ENCODE results near the gene TAP2. TPM values are rescaled to one million over a fixed set of nuclear protein-coding genes. Genes with fewer than 3 reads are reported as not detected.

TAP2 gene
- total and polyA plus RNA-seq, 10 of the 15 experiments (the other 5 are each of a cell fraction or from before 2014, with no cell fraction given) = 5.3 to 77.2 (median 35.3) TPM

DNA sequence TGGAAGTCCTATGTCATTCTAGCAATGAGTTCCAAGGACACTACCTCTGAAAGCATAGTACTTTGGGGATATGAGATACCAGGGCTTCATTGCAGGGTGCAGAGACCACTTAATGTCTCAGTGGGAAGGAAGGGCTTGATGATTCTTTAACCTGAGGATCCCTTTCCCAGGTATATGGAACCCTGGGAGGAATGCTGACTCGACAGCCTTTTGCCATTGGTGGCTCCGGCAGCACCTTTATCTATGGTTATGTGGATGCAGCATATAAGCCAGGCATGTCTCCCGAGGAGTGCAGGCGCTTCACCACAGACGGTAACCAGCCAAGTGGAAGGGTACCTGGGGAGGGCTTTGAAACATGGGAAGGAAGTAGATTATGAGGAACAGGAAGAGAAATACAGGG is 19.7 kb upstream of the TAP2 start:
- H3K4me1 ChIP-seq (ENCODE audit: control insufficient read depth, insufficient read depth, low read length) = peaks cover 22% of the 10 kb centered on the region
- ChIA-PET CTCF (interaction anchor here (0.8 to 8.0 kb wide), 10 partner anchors 10 to 445 kb away, joined by 3 to 299 read pairs (median 6); partner anchors contain the start of genes HLA-DMA, PSMB8 and TAP2), RAD21 (ENCODE audit: unreplicated experiment) (interaction anchor here (1.4 to 7.7 kb wide), 3 partner anchors 9 to 17 kb away, joined by 4 to 269 read pairs (median 95); partner anchors contain the start of genes PSMB8 and TAP2), POLR2A (interaction anchor here (1.4 to 8.1 kb wide), 3 partner anchors 10 to 17 kb away, joined by 5 to 357 read pairs (median 35); partner anchors contain the start of genes PSMB8 and TAP2), SMC1A (ENCODE audit: uncharacterized antibody, unreplicated experiment) (interaction anchor here (1.1 to 7.5 kb wide), 4 partner anchors 11 to 30 kb away, joined by 3 to 131 read pairs (median 70); partner anchors contain the start of gene TAP2)
- no TSS peak for BruUV-seq (replicated peaks)
- H3K9me3 ChIP-seq (replicated peaks; ENCODE audit: control insufficient read depth, insufficient read depth, low read length) = no peaks in the 10 kb centered on the region
- ATAC-seq (no peak), DNase-seq (ENCODE audit: low read depth, low spot score) (no peak), FAIRE-seq (no peak)
- peak overlapping the region; percentile 11 for H3K4me2 ChIP-seq (ENCODE audit: control insufficient read depth, insufficient read depth)
- peaks cover 4 to 12% of the 10 kb centered on the region in 2 experiments for H3K36me3 ChIP-seq (ENCODE audit: control insufficient read depth in 2 of 2, insufficient read depth in 2 of 2, low read length in 1 of 2)
- intact Hi-C loops (cut with micrococcal nuclease; ENCODE audit: unreplicated experiment) (loop anchor here (10.0 kb wide), 1 partner anchor 253 kb away; no protein-coding TSS in a partner anchor), in situ Hi-C loops (cut with MboI) (no loop called here)
- no peak overlapping the region for H3K9ac ChIP-seq (ENCODE audit: control insufficient read depth, insufficient read depth, low read length)
- no peaks in the 10 kb centered on the region for H4K20me1 ChIP-seq (ENCODE audit: control insufficient read depth, insufficient read depth)
- H3K27ac ChIP-seq (ENCODE audit: control insufficient read depth, insufficient read depth) = no peak overlapping the region
- no peak overlapping the region for H2AFZ ChIP-seq (ENCODE audit: control insufficient read depth, low read depth, low read length)
- 80% methylated on average over 5 of the region's 5 CpGs for WGBS (ENCODE audit: insufficient coverage, insufficient replicate concordance, low lambda C conversion rate, missing lambda C conversion rate)
- no peak overlapping the region for H3K4me3 ChIP-seq
- no peaks in the 10 kb centered on the region for H3K27me3 ChIP-seq (replicated peaks in 1 of 2; ENCODE audit: control insufficient read depth in 2 of 2, insufficient read depth in 2 of 2, low read length in 1 of 2)
- peaks cover 43% of the 10 kb centered on the region for H3K79me2 ChIP-seq (ENCODE audit: control insufficient read depth, insufficient read depth, low read length)
- no peak for TF ChIP-seq NFYB (IDR thresholded peaks at IDR 0.05; ENCODE audit: insufficient read depth, low read depth, low read length)
- TF ChIP-seq PAX5 (IDR thresholded peaks at IDR 0.05; ENCODE audit: borderline replicate concordance, low read depth, low read length) = no peak
- TF ChIP-seq HDGF (IDR thresholded peaks at IDR 0.05) = no peak
- TF ChIP-seq STAT1 (conservative IDR thresholded peaks at IDR 0.05) = no peak
- TF ChIP-seq IKZF1 (conservative IDR thresholded peaks at IDR 0.05) = no peak
- no peak for TF ChIP-seq KDM1A (IDR thresholded peaks at IDR 0.05; ENCODE audit: borderline replicate concordance)
- TF ChIP-seq SRF (IDR thresholded peaks at IDR 0.05; ENCODE audit: low read depth in 2 of 2, low read length in 2 of 2) = no peak
- no peak for TF ChIP-seq CHD1 (IDR thresholded peaks at IDR 0.05; ENCODE audit: low read depth, low read length)
- TF ChIP-seq ZNF622 (IDR thresholded peaks at IDR 0.05) = no peak
- TF ChIP-seq GABPA (IDR thresholded peaks at IDR 0.05; ENCODE audit: low read depth) = no peak
- no peak for TF ChIP-seq MEF2A (IDR thresholded peaks at IDR 0.05; ENCODE audit: insufficient read depth, low read depth, low read length)
- TF ChIP-seq, protein P1, sequence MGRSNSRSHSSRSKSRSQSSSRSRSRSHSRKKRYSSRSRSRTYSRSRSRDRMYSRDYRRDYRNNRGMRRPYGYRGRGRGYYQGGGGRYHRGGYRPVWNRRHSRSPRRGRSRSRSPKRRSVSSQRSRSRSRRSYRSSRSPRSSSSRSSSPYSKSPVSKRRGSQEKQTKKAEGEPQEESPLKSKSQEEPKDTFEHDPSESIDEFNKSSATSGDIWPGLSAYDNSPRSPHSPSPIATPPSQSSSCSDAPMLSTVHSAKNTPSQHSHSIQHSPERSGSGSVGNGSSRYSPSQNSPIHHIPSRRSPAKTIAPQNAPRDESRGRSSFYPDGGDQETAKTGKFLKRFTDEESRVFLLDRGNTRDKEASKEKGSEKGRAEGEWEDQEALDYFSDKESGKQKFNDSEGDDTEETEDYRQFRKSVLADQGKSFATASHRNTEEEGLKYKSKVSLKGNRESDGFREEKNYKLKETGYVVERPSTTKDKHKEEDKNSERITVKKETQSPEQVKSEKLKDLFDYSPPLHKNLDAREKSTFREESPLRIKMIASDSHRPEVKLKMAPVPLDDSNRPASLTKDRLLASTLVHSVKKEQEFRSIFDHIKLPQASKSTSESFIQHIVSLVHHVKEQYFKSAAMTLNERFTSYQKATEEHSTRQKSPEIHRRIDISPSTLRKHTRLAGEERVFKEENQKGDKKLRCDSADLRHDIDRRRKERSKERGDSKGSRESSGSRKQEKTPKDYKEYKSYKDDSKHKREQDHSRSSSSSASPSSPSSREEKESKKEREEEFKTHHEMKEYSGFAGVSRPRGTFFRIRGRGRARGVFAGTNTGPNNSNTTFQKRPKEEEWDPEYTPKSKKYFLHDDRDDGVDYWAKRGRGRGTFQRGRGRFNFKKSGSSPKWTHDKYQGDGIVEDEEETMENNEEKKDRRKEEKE (IDR thresholded peaks at IDR 0.05) = no peak
- no peak for TF ChIP-seq FOXK2 (IDR thresholded peaks at IDR 0.05)

All from GM12878 (cell line).